SK-N-MC (cell line): ENCODE results near the gene NDUFS8.

Experiments
- EZH2 ChIP-seq: fragments of 200-600 bp; sonication (generic); IDR thresholded peaks from one replicate; pipeline ENCODE4 v1.6.1; 2017; ENCODE audit warnings: antibody characterized with exemption
- FOXP2 ChIP-seq: optimal IDR thresholded peaks from 2 replicates; pipeline ENCODE3; 2011; ENCODE audit warnings: mild to moderate bottlenecking, moderate library complexity; ENCODE audit not compliant: insufficient read depth; ENCODE audit errors: extremely low read length, control extremely low read depth
- POLR2AphosphoS5 ChIP-seq: IDR thresholded peaks from 2 replicates; pipeline ENCODE4 v1.6.1; 2012; ENCODE audit warnings: mild to moderate bottlenecking, low read depth, low read length, borderline replicate concordance

DNA sequence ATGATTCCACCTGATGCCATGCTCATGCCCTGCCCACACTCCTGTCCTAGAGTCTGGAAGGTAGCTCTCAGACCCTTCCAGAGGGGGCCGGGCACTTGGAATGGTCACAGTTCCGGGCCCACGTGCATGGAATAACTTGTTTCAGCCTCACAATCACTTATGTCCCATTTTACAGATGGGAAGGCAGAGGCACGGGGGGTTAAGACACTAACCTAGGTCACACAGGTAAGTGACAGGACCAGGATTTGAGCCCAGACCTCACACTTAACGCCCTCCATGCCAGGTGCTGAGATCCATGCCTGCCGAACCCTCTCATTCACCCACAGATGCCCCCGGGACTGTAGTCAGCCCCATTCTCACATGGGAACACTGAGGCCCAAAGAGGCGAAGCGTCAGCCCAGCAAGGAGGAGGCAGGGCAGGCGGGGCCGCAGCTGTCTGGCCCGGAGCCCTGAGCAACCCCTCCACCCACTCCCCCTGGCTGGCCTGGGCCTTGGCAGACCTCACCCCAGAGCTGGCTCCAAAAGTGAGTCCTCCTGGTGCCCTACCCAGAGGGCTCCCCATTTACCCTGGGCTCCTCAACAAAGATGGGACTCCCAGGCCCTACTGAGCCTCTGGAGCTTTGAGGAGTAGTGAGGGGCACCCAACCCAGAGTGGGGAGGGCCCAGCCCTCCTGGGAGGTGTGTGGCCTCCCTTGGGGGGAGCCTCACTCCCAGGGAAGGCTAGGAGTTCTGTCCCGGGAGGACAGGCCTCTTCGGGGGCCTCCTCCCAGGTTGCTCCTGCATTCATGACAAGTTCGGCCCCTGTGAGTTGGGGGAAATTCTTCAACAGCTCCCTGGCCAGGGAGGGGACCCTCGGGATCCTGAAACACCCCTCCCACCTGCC, 22.7 kb upstream of the NDUFS8 start:
- no peak for TF ChIP-seq POLR2AphosphoS5
- no peak for TF ChIP-seq EZH2
- no peak for TF ChIP-seq FOXP2
